Activated T-cell treated with anti-CD3 and anti-CD28 coated beads, Interleukin-2, amount 50 U/mL, for 48 hours (primary cell): ENCODE data around the gene HOXD1.

Experiments
- DNase-seq, 2 experiments: peaks; one replicate each; pipeline ENCODE4 v3.0.0-alpha.2; 2020

Gene HOXD1

GRCh38 chr2:176187200-176187898 is 1.1 kb upstream of the HOXD1 start:
- DNase-seq, result peak in 1 of 2 experiments; percentile 20

DNA sequence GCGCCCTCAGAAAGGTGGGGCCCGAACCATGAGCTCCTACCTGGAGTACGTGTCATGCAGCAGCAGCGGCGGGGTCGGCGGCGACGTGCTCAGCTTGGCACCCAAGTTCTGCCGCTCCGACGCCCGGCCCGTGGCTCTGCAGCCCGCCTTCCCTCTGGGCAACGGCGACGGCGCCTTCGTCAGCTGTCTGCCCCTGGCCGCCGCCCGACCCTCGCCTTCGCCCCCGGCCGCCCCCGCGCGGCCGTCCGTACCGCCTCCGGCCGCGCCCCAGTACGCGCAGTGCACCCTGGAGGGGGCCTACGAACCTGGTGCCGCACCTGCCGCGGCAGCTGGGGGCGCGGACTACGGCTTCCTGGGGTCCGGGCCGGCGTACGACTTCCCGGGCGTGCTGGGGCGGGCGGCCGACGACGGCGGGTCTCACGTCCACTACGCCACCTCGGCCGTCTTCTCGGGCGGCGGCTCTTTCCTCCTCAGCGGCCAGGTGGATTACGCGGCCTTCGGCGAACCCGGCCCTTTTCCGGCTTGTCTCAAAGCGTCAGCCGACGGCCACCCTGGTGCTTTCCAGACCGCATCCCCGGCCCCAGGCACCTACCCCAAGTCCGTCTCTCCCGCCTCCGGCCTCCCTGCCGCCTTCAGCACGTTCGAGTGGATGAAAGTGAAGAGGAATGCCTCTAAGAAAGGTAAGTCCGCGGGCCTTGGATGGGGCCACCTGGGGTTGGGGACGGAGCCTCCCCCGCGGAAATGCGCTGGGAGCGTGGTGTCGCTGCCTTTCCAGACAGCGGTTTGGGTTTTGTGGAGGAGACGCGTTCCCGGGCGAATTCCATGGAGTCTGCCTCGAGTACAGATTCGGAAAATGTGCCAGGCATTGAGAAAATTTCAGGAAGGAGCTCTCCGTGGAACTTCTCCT is 559 bp downstream of the HOXD1 start:
- DNase-seq, result peak; percentile 30 to 32

DNA sequence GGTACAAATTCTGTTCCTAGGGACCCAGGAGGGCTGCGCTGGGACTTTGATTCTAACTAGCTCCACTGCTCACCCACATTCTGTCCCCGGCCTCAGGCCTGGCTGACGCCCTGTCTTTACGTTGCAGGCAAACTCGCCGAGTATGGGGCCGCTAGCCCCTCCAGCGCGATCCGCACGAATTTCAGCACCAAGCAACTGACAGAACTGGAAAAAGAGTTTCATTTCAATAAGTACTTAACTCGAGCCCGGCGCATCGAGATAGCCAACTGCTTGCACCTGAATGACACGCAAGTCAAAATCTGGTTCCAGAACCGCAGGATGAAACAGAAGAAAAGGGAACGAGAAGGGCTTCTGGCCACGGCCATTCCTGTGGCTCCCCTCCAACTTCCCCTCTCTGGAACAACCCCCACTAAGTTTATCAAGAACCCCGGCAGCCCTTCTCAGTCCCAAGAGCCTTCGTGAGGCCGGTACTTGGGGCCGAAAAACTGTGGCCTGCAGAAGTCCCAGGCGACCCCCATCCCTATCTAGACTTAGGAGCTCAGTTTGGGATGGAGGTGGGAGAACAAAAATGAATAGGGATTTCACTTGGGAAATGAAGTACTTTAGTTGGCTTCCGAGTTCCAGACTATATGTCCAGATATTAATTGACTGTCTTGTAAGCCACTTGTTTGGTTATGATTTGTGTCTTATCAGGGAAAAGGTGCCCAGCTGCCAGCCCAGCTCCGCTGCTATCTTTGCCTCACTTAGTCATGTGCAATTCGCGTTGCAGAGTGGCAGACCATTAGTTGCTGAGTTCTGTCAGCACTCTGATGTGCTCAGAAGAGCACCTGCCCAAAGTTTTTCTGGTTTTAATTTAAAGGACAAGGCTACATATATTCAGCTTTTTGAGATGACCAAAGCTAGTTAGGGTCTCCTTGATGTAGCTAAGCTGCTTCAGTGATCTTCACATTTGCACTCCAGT is 1.5 kb downstream of the HOXD1 start:
- peak; percentile 22 for DNase-seq

DNA sequence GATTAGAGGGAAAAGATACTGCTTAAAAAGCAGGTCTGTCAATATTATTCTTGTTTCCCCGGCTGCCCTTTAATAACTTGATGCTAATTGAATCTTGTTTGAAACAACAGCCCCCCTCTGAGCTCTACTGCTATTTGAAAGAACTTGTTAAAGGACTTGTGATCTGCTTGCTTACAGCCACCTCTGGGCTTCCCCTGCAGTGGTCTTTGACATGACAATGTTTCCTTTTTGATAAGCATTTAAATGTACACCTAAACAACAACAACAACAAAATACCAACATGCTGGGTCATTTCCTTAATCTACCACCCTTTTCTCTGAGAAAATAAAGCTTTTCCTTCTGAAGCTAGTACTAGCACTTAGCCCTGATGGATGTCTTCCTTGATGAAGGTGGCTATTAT is 3.9 kb downstream of the HOXD1 start:
- no peak for DNase-seq

DNA sequence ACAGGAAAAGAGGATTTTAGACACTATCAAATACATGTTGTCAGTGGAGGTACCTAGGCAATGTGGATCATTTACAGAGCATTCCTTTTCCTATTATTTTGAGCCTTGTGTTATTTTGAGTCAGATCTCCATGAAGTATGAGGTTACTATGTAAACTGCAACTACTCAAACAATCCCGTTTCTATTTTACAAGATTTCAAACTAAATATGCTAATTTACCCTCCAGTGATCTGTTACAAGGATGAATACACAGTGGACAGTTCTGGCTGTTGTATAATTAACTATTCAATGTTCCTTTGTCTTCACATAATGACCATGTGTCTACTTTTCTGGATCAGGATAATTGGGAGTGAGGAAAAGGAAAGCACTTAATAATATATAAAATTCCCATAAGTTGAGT is 4.6 kb downstream of the HOXD1 start:
- no peak for DNase-seq

DNA sequence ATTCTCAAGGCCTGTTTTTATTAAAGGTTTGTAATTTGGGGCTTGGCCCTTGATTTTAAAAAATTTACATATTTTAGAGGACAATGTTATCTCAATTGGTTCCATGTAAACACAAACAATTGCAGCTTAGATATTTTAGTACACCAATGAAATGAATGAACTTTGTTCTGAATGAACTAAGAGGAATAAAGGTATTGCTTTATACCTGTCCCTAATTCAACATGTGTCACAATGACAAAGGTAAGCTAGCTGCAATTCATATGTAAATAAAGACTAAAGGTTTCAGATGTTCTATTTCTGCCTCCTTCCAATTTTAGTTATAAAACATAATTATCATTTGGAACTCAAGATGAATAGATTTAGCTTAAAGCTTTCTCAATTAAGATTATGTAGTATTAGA is 11.4 kb downstream of the HOXD1 start:
- no peak for DNase-seq

GRCh38 chr2:176200971-176201370 is 12.5 kb downstream of the HOXD1 start:
- DNase-seq, result no peak

DNA sequence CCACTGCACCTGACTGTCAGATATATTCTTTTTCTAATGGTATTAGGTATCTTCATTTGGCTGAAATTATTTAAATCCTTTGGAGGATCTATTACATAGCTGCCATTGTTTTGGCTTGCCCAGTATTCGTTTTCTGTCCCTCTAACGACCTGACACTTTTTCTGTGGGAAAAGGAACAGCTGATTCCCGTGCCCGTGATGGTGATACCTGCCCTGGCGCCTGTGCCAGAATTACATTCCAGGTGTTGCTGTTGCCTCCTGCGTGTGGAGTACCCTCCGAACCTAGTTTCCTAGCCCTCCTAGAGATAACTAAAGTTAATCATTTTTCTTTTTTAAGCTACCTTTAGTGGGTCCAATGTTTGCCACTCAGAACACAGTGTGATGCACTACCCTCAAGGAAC is 14.0 kb downstream of the HOXD1 start:
- no peak for DNase-seq

- DNase-seq, result no peak
Measured at GRCh38 chr2:176205126-176205525, 16.7 kb downstream of the HOXD1 start.

GRCh38 chr2:176206136-176206535 is 17.7 kb downstream of the HOXD1 start:
- DNase-seq, result no peak

DNA sequence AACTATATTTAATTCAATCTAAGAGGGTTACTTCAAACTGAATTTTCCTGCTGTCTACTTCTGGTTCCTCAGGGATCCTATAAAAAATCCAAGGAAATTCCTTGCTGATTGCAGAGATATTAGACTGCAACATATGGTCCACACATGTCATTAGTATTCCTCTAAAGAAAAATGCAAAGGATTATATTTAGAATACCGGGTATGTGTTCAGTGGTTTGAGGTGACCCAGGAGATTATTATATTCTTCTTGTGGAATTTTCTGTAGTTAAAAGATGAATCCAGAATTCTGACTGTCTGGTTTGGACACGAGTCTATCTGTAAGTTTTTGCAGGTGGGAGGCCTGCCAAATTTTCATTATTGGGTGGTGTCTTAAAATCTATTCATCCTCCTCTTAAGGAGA is 18.2 kb downstream of the HOXD1 start:
- no peak for DNase-seq

DNA sequence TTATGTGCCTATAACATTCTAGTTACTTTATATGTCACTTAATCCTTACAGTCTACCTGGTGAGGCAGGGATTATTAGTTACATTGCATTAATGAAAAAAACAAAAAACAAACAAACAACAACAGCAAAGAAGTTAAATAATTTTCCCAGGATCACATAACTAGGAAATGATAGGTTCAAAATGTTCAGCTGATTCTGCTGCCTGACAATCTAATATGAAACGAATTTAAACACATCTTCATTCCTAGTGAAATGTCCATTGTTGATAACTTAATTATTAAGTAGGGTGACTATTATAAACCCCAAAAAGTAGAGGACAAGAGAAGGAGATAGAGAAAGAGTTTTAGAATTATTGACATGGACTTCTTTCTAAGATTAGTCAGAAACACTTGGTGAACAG is 22.6 kb downstream of the HOXD1 start:
- DNase-seq, result no peak

DNA sequence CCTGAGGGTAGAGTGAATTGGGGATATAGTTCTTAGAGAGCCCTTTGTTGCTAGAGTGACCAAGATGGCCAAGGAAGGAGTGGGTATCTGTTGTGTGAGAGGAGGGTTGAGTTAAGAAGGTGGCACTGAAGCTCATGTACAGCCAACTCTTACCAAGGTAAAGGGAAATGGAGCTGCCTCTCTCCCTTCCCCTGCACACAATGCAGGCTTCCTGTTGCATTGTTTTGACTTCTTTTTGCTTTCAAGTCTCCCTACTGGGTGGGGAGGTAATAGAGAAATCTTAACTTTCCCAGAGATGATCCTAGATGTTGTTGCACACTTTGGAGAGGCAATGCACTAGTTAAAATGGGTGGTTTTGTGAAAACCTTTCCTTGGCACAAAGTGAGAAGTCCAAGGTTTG is 23.8 kb downstream of the HOXD1 start:
- no peak for DNase-seq

GRCh38 chr2:176213406-176213805 is 24.9 kb downstream of the HOXD1 start:
- DNase-seq, result no peak

GRCh38 chr2:176227874-176228273 is 39.4 kb downstream of the HOXD1 start:
- no peak for DNase-seq

GRCh38 chr2:176234156-176234555 is 45.7 kb downstream of the HOXD1 start:
- DNase-seq, result no peak

DNA sequence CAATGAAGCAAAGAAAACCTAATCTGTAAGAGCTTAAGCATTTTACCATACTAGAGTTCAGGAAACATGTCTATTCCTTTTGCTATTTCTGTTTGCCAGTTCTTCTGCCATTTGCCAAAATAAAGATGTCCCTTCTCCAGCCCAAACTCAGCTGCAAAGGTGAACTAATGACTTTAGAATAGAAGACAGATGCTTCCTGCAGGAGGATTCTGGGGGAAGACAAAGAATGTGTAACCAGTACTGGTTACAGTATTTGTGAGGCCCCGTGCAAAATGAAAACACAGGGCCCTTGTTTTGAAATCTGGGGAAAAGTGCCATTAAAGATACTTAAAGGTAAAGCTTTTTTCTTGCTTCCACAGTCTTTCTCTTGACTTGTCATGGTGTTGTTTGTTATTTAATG is 46.5 kb downstream of the HOXD1 start:
- no peak for DNase-seq

- DNase-seq, result no peak
Measured at GRCh38 chr2:176237456-176237855, 49.0 kb downstream of the HOXD1 start.

GRCh38 chr2:176239031-176239430 is 50.6 kb downstream of the HOXD1 start:
- no peak for DNase-seq

- no peak for DNase-seq
Measured at GRCh38 chr2:176240301-176240700, 51.8 kb downstream of the HOXD1 start.
